Measurements from ENCODE around the gene TMEM139. TPM values are rescaled to one million over a fixed set of nuclear protein-coding genes. Genes with fewer than 3 reads are reported as not detected.
A peak's percentile ranks its signal among the peaks of the same experiment; 100 is the strongest.

The TMEM139 gene
- total RNA-seq, 6 experiments from 2014 or later: 0.25 TPM; not detected in 5

- no peak overlapping the region for H3K4me3 Mint-ChIP-seq
- peaks cover 15% of the 10 kb centered on the region for H3K36me3 Mint-ChIP-seq (ENCODE audit: low read depth)
- no peak overlapping the region for H3K27ac Mint-ChIP-seq
These were observed 1.2 kb downstream of the TMEM139 start for GRCh38 chr7:143285806-143286521.

GRCh38 chr7:143286522-143286890 is 1.7 kb downstream of the TMEM139 start:
- H3K9me3 Mint-ChIP-seq: peaks cover 4% of the 10 kb centered on the region; the same call in 1 of the 2 replicates
- peaks cover 19% of the 10 kb centered on the region for H3K36me3 Mint-ChIP-seq (ENCODE audit: low read depth)
- H3K4me1 Mint-ChIP-seq (ENCODE audit: low read depth): peaks cover 46% of the 10 kb centered on the region
- H3K4me3 Mint-ChIP-seq: no peak overlapping the region
- peaks cover 6% of the 10 kb centered on the region; the same call in 1 of the 2 replicates for H3K27me3 Mint-ChIP-seq (ENCODE audit: insufficient read depth)
- no peak overlapping the region for H3K27ac Mint-ChIP-seq
- TF ChIP-seq CTCF (IDR thresholded peaks at IDR 0.05): no peak
- no peak for DNase-seq

More at GRCh38 chr7:143285806-143286521, 1.2 kb downstream of the TMEM139 start:
- peaks cover 6% of the 10 kb centered on the region; the same call in 1 of the 2 replicates for H3K27me3 Mint-ChIP-seq (ENCODE audit: insufficient read depth)
- no peak for DNase-seq
- H3K9me3 Mint-ChIP-seq: peaks cover 4% of the 10 kb centered on the region; the same call in 1 of the 2 replicates
- no peak for TF ChIP-seq CTCF (IDR thresholded peaks at IDR 0.05)
- peaks cover 41% of the 10 kb centered on the region for H3K4me1 Mint-ChIP-seq (ENCODE audit: low read depth)

GRCh38 chr7:143287339-143287934 is 2.7 kb downstream of the TMEM139 start:
- Mint-ChIP-seq H3K27me3 (ENCODE audit: insufficient read depth) (peaks cover 6% of the 10 kb centered on the region; the same call in 1 of the 2 replicates), H3K27ac (peak overlapping the region; percentile 3; the same call in 1 of the 2 replicates), H3K9me3 (peaks cover 4% of the 10 kb centered on the region; the same call in 1 of the 2 replicates), H3K4me1 (ENCODE audit: low read depth) (peaks cover 48% of the 10 kb centered on the region), H3K36me3 (ENCODE audit: low read depth) (peaks cover 28% of the 10 kb centered on the region), H3K4me3 (peak overlapping the region; percentile 98)
- no peak for DNase-seq
- TF ChIP-seq CTCF (IDR thresholded peaks at IDR 0.05): no peak

GRCh38 chr7:143287935-143288826 is 3.4 kb downstream of the TMEM139 start, which contains the start of gene CASP2:
TSS of gene CASP2 (plus strand) at chr7:143288351. CDS start at chr7:143288456, 105 bp downstream.
- Mint-ChIP-seq H3K4me3 (peak within 1 kb of the TSS; percentile 98), H3K27me3 (ENCODE audit: insufficient read depth) (peaks cover 6% of the 10 kb centered on the region; the same call in 1 of the 2 replicates), H3K9me3 (peaks cover 4% of the 10 kb centered on the region; the same call in 1 of the 2 replicates), H3K27ac (peak within 1 kb of the TSS; percentile 89), H3K36me3 (ENCODE audit: low read depth) (peaks cover 28% of the 10 kb centered on the region), H3K4me1 (ENCODE audit: low read depth) (peaks cover 48% of the 10 kb centered on the region)
- peak; percentile 95 for DNase-seq
- peak; percentile 65 for TF ChIP-seq CTCF (IDR thresholded peaks at IDR 0.05)

- H3K27me3 Mint-ChIP-seq (ENCODE audit: insufficient read depth): peaks cover 6% of the 10 kb centered on the region; the same call in 1 of the 2 replicates
- peaks cover 48% of the 10 kb centered on the region for H3K4me1 Mint-ChIP-seq (ENCODE audit: low read depth)
- H3K9me3 Mint-ChIP-seq: peaks cover 4% of the 10 kb centered on the region; the same call in 1 of the 2 replicates
- no peak for TF ChIP-seq CTCF (IDR thresholded peaks at IDR 0.05)
- H3K27ac Mint-ChIP-seq: peak overlapping the region; percentile 89
- DNase-seq: peak; percentile 13
- H3K4me3 Mint-ChIP-seq: peak overlapping the region; percentile 98
- peaks cover 33% of the 10 kb centered on the region for H3K36me3 Mint-ChIP-seq (ENCODE audit: low read depth)
These were observed 4.1 kb downstream of the TMEM139 start for GRCh38 chr7:143288836-143289235.
